SK-N-SH treated with all-trans-retinoic acid at 6 μM for 48 hours (cell line): ENCODE data around the gene SPDYE1.
"Not testable (repeated sequence)": the region's sequence is repeated elsewhere in the genome, so short reads cannot be mapped to it uniquely, and the experiment has no call there.

Experiments
- ARNTL ChIP-seq: fragments of 450-650 bp; formaldehyde crosslinking; IDR thresholded peaks from 2 replicates; pipeline ENCODE4 v1.5.0; 2020; ENCODE audit warnings: low read depth, mild to moderate bottlenecking, moderate library complexity, borderline replicate concordance
- TF ChIP-seq, protein P1 (sequence below): fragments of 250-450 bp; sonication (Bioruptor Pico); IDR thresholded peaks from 2 replicates; pipeline ENCODE4 v1.5.0; 2020; ENCODE audit warnings: mild to moderate bottlenecking, moderate library complexity

DNA sequence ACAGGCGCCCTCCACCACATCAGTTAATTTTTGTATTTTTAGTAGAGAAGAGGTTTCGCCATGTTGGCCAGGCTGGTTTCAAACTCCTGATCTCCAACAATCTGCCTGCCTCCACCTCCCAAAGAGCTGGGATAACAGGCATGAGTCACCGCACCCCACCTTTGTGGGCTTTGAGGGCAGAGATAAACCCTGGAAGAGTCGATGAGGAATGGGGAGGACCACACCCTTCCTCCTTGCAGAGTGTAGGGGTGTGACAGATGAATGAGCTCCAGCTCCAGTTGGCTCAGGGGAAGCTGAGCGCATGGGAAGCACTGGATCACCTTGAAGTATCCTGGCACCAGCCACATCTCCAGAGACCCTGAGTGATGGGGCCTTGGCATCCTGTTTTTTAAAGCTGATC is 32.3 kb downstream of the SPDYE1 start:
- TF ChIP-seq, protein P1, sequence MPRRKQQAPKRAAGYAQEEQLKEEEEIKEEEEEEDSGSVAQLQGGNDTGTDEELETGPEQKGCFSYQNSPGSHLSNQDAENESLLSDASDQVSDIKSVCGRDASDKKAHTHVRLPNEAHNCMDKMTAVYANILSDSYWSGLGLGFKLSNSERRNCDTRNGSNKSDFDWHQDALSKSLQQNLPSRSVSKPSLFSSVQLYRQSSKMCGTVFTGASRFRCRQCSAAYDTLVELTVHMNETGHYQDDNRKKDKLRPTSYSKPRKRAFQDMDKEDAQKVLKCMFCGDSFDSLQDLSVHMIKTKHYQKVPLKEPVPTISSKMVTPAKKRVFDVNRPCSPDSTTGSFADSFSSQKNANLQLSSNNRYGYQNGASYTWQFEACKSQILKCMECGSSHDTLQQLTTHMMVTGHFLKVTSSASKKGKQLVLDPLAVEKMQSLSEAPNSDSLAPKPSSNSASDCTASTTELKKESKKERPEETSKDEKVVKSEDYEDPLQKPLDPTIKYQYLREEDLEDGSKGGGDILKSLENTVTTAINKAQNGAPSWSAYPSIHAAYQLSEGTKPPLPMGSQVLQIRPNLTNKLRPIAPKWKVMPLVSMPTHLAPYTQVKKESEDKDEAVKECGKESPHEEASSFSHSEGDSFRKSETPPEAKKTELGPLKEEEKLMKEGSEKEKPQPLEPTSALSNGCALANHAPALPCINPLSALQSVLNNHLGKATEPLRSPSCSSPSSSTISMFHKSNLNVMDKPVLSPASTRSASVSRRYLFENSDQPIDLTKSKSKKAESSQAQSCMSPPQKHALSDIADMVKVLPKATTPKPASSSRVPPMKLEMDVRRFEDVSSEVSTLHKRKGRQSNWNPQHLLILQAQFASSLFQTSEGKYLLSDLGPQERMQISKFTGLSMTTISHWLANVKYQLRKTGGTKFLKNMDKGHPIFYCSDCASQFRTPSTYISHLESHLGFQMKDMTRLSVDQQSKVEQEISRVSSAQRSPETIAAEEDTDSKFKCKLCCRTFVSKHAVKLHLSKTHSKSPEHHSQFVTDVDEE (CRISPR knock-in tag), result not testable (repeated sequence)
- not testable (repeated sequence) for TF ChIP-seq ARNTL
